ENCODE data around the gene ASTL. TPM values are rescaled to one million over a fixed set of nuclear protein-coding genes. Genes with fewer than 3 reads are reported as not detected.

The ASTL gene
- total and polyA plus RNA-seq, 2 experiments from 2014 or later = not detected

DNA sequence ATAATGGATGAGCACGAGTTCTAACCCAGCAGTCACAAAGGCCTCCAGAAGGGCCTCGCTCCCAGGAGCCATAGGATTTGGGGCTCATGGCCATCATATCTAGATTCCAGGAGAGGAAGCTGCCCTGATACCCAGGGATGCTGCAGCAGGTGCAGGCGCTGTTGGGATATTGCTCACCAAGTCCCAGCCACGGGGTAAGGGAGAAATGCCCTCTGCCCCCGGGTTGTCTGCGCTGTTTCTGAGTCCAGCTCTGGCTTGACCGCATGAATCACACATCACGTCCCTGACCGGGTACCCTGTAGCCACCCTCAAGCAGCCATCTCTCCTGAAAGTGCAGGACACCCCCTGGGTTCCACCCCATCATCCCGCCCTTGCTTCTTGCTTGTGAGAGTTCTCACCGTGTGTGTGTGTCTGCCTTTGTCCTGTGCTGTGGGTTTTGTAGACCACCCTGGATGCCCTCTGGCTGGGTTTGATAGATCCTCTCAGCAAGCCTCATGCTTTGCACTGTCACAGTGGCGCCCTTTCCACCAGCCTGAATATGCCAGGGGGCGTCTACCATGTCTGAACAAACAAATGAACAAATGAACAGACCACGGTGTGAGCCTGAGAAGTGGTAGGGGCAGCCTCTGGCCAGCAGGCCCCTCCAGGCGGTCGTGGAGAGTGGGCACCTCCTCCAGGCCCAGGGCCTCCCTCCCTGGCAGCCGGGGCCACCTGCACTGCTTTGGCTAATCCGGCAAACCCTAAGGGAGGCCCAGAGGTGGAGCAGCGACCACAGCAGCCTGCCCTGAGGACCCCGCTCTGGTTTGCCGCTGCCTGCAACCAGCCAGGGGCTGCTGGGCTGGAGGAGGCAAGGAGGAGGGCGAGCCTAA lies 54.1 kb downstream of the ASTL start:
- H3K27me3 ChIP-seq = no peaks in the 10 kb centered on the region
- no peaks in the 10 kb centered on the region for H3K9me2 ChIP-seq (replicated peaks; ENCODE audit: insufficient read depth)
- H3K79me2 ChIP-seq = no peaks in the 10 kb centered on the region
- no peaks in the 10 kb centered on the region for H3K9me3 ChIP-seq (ENCODE audit: low read depth)
- H2AFZ ChIP-seq = no peak overlapping the region
- H3K4me2 ChIP-seq = no peak overlapping the region
- no peaks in the 10 kb centered on the region for H4K20me1 ChIP-seq (ENCODE audit: insufficient read depth, poor library complexity, severe bottlenecking)
- H3K27ac ChIP-seq = no peak overlapping the region
- DNase-seq (ENCODE audit: low spot score) = no peak
- H3K36me3 ChIP-seq (replicated peaks; ENCODE audit: insufficient read depth, low read depth) = no peaks in the 10 kb centered on the region
- TF ChIP-seq CTCF (IDR thresholded peaks at IDR 0.05; ENCODE audit: poor library complexity) (no peak), EZH2 (IDR thresholded peaks at IDR 0.05; ENCODE audit: borderline replicate concordance) (no peak), EZH2phosphoT487 (IDR thresholded peaks at IDR 0.05; ENCODE audit: low read depth, severe bottlenecking, unreplicated experiment) (no peak)
- no peaks in the 10 kb centered on the region for H3K4me1 ChIP-seq (ENCODE audit: insufficient read depth)
- no peak overlapping the region for H3K4me3 ChIP-seq
- WGBS (ENCODE audit: low lambda C conversion rate, missing lambda C conversion rate) = 88% methylated on average over 22 of the region's 22 CpGs

DNA sequence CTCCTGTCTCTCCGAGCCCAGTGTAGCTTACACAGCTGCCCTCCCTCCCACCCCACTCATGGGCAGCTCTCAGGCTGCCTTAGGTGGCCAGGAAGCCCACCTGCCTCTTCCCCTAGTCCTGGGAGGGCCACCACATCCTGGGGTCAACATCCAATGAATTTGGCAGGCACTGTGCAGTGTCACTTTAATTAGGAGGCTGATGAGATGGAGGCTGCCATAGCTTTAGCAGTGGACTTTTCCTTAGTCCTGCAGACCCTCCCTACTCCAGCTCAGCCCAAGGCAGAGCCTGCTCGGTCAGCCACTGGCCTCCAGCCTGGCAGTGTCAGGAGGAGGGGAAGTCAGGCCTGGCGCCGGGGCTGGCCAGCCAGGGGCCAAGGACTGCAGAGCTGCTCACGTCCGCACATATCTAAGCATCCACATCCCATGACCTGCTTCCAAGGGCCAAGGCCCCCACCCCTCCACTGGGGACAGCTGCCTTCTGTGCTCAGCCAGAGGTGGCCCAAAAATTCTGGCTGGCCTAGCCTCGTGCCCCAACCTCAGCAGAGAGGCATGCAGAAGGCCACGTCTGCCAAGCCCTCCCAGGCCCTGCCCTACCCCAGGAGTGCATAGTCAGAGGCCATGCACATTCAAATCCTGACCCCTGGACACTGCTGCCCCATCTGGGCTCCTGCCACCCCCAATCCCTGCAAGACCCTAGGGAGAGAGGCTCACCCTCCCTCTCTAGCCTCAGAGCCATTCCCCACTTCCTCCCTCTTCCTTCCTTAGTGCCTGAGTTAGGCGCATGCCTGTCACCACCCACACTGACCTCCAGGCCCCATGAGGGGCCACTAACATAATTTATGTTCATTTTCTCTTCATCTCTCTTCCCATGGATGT lies 55.0 kb downstream of the ASTL start:
- no peak overlapping the region for H3K4me2 ChIP-seq
- H3K79me2 ChIP-seq = no peaks in the 10 kb centered on the region
- no peak for DNase-seq (ENCODE audit: low spot score)
- no peaks in the 10 kb centered on the region for H3K36me3 ChIP-seq (replicated peaks; ENCODE audit: insufficient read depth, low read depth)
- no peaks in the 10 kb centered on the region for H3K9me2 ChIP-seq (replicated peaks; ENCODE audit: insufficient read depth)
- H3K4me3 ChIP-seq = no peak overlapping the region
- 88% methylated on average over 9 of the region's 9 CpGs for WGBS (ENCODE audit: low lambda C conversion rate, missing lambda C conversion rate)
- no peak for TF ChIP-seq CTCF (IDR thresholded peaks at IDR 0.05; ENCODE audit: poor library complexity)
- TF ChIP-seq EZH2phosphoT487 (IDR thresholded peaks at IDR 0.05; ENCODE audit: low read depth, severe bottlenecking, unreplicated experiment) = no peak
- no peak for TF ChIP-seq EZH2 (IDR thresholded peaks at IDR 0.05; ENCODE audit: borderline replicate concordance)
- H3K9me3 ChIP-seq (ENCODE audit: low read depth) = no peaks in the 10 kb centered on the region
- H3K27me3 ChIP-seq = no peaks in the 10 kb centered on the region
- H2AFZ ChIP-seq = no peak overlapping the region
- H3K4me1 ChIP-seq (ENCODE audit: insufficient read depth) = no peaks in the 10 kb centered on the region
- no peak overlapping the region for H3K27ac ChIP-seq
- H4K20me1 ChIP-seq (ENCODE audit: insufficient read depth, poor library complexity, severe bottlenecking) = no peaks in the 10 kb centered on the region

DNA sequence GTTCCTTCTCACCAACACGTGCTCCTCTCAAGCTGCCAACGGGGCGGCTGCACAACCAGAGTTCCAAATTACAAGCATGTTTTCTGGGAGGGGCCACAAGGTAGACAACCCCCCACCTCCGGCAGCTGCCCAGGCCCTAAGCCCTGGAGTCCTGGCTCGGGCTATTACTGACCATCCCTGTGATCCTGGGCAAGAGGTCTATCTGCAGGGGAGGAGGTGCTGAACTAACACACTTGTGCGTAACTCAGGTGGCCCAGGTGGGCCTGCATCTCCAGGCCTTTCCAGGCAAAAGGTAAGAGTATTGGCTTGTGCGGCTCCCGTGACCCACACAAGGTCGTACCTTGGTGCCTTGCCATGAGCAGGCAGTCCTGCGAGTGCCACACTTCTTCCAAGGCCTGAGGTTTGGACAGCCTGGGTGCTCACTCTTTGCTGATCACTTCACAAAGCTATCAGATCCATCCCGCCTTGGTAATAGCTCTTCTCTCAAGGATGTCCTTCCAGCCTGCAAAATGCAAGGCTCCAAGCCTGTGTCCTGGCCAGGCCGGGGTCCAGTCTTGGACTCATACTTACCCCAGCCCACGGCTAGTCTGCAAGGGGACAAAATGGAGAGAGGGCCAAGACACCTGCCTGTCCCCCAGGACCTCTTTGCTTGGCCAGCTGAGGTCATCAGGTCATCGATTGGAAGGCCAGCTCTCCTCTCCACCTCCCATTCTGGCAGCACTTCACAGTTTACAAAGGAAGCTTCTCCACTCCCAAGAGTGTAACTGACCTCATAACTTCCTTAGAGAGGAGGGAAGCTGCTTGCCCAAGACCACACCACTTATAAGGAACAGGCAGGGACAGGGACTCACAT lies 55.9 kb downstream of the ASTL start:
- H3K9me2 ChIP-seq (replicated peaks; ENCODE audit: insufficient read depth) = no peaks in the 10 kb centered on the region
- no peaks in the 10 kb centered on the region for H3K79me2 ChIP-seq
- H3K9me3 ChIP-seq (ENCODE audit: low read depth) = no peaks in the 10 kb centered on the region
- H2AFZ ChIP-seq = no peak overlapping the region
- 92% methylated on average over 14 of the region's 14 CpGs for WGBS (ENCODE audit: low lambda C conversion rate, missing lambda C conversion rate)
- H3K36me3 ChIP-seq (replicated peaks; ENCODE audit: insufficient read depth, low read depth) = no peaks in the 10 kb centered on the region
- no peaks in the 10 kb centered on the region for H3K4me1 ChIP-seq (ENCODE audit: insufficient read depth)
- H3K4me2 ChIP-seq = no peak overlapping the region
- no peaks in the 10 kb centered on the region for H4K20me1 ChIP-seq (ENCODE audit: insufficient read depth, poor library complexity, severe bottlenecking)
- no peaks in the 10 kb centered on the region for H3K27me3 ChIP-seq
- DNase-seq (ENCODE audit: low spot score) = no peak
- TF ChIP-seq EZH2 (IDR thresholded peaks at IDR 0.05; ENCODE audit: borderline replicate concordance) (no peak), EZH2phosphoT487 (IDR thresholded peaks at IDR 0.05; ENCODE audit: low read depth, severe bottlenecking, unreplicated experiment) (no peak), CTCF (IDR thresholded peaks at IDR 0.05; ENCODE audit: poor library complexity) (no peak)
- no peak overlapping the region for H3K27ac ChIP-seq
- no peak overlapping the region for H3K4me3 ChIP-seq
